M059J (cell line): Measurements from ENCODE around the gene STAM2. TPM values are rescaled to one million over a fixed set of nuclear protein-coding genes. Genes with fewer than 3 reads are reported as not detected.
"Not testable (repeated sequence)": the region's sequence is repeated elsewhere in the genome, so short reads cannot be mapped to it uniquely, and the experiment has no call there.

Experiments
- DNase-seq: peaks from one replicate; pipeline ENCODE4 v3.0.0-alpha.2; 2012; ENCODE audit warnings: low read depth
- total RNA-seq: library from RNA; depleted of rRNA; stranded (reverse); fragments of >200 nt; shearing (Covaris generic); gene quantifications from 2 replicates; pipeline ENCODE4 v1.2.3, GENCODE V29; 2014

The STAM2 gene
- total RNA-seq, 1 experiment from 2014 or later: 31.1 TPM

DNA sequence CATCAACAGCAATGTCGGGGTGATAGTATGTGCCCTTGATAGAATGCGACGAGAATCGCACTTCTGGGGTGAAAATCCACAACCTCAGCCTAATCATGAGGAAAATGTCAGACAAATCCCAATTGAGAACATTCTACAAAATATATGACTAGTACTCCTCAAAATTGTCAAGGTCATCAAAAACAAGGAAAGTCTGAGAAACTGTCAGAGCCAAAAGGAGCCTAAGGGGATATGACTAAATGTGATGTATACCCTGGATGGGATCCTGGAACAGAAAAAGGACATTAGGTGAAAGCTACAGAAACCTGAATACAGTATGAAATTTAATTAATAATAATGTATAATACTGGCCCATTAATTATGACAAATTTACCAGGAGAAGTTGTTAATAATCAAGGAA lies 69.1 kb downstream of the STAM2 start:
- peak; percentile 41 for DNase-seq

DNA sequence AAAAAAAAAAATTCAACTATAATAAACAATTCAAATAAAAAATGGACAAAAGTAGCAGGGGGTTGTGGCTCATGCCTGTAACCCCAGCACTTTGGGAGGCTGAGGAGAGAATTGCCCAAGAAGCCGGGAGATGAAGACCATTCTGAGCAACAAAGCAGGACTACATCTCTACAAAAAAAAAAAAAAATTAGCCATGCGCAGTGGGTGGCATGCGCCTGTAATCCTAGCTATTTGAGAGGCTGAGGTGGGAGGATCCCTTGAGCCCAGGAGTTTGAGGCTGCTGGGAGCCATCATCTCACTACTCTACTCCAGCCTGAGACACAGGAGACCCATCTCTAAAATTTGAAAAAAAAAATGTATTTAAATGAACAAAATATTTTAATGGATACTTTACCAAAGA lies 72.3 kb downstream of the STAM2 start:
- no peak for DNase-seq

DNA sequence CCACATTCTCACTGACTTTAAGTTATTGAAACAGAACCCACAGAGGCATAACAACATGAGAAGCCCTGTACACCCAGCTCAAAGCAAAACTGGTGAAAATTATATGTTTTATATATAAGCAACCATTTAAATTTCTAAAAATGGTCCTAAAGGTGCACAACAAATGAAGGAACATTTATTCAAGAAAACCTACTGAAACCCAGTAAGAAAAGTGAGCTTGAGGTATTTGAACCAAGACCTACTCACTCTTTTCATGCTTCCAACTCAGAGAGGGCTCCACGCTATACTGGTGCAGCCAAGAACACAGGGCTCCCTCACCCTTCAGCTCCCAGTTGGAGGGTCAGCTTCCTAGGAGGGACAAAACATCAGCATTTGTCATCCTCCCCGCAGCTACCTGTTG lies 74.6 kb downstream of the STAM2 start:
- no peak for DNase-seq

DNA sequence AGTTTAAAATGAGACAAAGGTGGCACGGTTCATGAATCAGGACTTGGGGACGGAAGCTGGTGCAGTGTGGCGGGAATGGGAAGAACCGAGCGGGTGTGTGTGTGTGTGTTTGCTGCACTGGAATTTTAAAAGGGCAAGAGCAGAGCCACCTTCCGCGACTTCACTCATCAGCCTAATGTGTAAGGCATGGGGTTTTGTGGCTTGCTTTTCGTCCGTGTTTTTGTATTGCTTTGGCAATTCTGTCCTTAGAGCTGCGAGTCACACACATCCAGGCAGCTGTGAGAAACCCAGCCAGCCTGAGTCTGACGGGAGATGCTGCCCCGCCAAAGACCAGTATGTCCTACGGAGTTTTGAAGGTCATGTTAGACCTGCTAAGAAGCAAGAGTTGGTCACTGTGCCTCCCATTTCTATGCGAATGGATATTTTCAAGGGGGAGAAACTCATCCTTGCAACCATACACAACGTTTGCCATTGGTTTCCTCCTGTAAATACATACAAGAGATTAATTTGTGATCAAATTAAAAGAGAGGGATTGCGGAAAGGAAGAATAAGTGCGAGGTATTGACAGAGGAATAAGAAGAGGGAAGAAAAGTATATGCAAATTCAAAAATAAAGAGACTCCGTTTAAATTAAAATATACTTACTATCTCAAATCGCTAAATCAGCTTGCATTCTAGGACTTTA lies 76.1 kb downstream of the STAM2 start:
- peak; percentile 28 for DNase-seq

DNA sequence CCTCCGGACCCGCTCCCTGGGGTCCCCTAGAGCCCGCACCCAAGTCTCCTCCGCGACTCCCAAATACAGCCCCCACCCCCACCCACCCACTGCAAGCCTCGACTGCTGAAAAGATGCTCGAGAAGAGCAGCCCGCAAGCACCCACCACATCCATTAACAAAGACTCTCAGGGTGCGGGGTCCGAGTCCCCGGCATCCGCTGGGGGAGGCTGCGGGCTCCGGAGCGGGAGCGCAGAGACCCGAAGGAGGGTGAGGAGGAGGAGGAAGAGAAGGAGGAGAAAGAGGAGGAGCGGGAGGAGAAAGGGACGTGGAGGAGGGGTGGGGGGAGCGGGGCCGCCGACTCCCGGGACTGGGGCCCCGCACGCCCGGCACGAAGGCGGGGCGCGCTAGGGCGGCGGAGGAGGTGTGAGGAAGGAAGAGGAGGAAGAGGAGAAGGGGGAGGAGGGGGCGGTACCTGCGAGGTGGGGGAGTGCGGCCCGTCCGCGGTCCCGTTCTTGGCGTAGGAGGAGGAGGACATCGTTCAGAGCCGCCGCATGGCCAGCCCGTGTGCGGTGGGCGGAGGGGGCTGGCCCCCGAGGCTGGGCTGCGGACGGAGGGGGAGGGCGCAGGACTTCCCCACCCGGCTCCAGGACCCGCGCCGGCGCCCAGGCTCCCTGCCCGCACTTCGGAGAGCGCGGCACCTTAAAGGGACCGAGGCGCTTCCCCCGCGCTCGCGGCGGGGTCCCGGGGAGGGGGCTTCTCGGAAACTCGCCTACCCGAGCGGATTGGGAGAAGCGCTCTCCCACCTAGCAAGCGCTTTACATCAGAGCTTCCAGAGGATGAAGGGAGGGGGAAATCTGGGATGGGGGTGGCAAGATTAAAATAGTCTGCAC lies 76.8 kb downstream of the STAM2 start, which contains the start of gene CACNB4:
CACNB4 (minus strand) TSS at position 549 of the 871 bp plus-strand sequence.
- no peak for DNase-seq

DNA sequence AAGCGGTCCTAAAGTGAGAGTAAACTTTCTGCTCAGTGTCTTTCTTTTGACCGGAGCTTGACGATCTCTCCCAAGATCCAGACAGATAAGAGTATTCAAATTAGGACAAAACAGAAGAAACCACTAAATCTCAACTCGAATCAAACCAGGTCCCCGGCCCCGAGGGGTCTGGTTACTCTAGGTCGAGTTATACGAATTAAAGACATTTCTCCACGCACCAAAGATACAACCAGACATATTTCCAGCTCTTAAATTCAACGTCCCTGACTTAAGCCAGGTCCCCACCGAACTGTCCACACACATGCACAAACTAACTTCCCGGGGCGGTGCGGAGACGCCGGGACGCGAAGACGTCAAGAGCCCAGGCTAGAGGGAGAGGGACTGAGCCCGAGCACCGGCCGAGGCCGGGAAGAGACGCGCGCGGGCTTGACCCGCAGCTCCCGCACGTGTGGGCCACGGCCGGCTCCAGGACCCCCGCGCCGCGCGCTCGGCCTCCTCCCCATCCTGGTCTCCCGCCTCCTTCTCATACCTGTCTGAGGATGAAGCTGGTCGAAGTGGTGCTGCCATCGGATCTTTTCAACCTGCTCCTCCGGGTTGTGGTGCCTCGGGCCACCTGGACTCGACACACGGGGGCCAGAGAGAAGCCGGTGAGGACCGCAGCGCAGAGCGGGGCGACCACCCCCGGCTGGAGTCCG lies 77.6 kb downstream of the STAM2 start:
- peak; percentile 24 for DNase-seq

DNA sequence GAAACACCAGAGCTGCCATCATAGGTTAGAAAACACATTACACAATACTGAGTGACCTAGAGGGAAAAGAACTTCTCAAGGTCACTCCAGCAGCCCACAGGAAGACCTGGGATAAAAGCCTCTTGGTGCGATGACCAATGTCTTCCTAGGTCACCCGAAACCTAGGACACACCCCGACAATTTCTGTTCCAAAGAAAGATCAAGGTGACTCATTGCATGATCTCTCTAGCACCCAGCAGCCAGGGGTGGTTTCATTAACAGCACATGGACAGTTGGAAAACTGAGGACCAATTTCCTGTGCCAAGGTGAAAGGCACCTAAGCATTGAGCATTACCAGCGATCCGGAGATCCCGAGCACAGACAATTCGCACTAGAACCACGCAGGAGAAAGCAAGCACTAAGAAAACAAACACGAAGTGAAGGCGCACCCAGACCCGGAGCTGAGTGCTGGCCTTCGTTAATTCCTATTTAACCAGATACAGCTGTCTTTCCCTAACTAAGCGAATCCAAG lies 78.2 kb downstream of the STAM2 start:
- DNase-seq: peak; percentile 43

DNA sequence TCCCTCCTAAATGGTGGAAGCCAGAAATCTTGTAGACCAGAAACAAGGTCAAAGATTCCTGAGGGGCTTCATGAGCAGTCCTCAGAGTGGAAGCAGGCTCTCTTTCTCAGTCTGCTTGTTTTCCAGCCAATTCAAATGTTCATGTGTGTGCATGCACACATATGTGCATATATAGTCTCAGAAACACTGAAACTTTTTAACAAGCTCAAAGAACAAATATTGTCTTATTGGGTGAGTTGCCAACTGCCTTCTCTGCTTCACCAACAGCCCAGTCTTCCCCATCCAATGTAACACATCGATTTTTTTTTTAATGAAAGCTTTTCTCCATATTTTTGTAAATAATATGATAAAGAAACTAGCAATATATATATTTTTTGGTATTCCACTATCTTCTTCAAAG lies 80.4 kb downstream of the STAM2 start:
- DNase-seq: no peak

DNA sequence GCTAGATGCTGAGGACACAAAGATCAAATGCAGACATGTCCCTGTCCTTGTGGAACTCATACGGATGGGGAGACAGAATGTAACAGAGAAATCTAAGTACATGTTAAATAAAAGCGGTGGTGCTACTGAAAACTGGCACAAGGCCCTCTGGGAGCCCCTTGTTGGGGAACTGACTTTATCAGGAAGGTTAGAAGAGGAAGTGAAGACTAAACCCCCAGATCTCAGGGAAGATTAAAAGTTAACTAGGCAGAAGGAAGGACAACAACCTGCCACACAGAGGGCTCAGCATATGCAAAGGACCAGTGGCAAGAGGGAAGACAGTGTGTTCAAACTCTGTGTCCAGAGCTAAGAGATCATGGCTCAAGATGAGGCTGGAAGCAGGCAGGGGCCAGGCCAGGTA lies 81.5 kb downstream of the STAM2 start:
- no peak for DNase-seq

DNA sequence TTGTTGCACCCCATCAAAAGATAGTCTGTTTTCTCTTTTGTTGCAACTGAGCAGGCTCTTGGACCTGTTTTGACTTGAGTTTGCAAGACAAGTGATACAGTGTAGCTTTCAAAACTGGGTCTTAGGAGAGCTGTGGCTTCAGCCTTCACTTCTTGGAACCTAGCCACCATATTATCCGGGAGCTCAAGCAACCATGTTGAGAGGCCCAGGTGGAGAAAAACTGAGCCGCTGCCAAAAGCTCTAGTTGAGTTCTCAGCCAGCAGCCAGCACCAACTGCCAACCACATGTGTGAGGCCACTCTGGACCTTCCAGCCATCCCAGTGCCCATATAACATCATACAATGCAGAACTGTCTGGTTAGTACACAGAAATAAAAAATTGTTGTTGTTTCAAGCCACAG lies 82.1 kb downstream of the STAM2 start:
- no peak for DNase-seq

DNA sequence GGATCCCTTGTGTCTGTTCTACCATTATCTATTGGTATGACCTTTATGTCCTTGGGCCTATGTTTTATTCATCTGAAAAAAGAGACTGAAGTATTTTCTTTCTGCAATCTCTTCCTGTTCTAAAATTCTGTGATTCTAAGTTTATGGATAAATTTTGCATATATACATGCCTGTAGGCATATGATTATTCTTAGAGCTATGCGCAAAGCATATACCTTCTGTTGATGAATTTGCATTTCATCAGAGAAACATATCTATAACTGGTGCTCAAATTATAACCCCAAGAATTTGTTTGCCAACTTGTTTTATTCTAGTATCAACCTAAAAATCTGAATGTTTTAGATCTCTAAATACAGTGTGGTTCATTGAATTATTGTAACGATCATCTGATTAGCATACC lies 83.5 kb downstream of the STAM2 start:
- no peak for DNase-seq

DNA sequence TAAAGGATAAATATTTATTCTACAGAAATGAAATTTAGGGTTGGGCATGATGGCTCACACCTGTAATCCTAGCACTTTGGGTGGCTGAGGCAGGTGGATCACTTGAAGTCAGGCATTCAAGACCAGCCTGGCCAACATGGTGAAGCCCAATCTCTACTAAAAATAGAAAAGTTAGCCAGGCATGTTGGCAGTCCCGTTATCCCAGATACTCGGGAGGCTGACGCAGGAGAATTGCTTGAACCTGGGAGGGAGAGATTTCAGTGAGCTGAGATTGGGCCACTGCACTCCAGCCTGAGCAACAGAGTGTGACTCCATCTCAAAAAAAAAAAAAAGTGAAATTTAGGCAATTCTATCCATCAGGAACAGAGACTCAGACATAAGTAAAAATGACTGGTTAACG lies 84.8 kb downstream of the STAM2 start:
- not testable (repeated sequence) for DNase-seq

DNA sequence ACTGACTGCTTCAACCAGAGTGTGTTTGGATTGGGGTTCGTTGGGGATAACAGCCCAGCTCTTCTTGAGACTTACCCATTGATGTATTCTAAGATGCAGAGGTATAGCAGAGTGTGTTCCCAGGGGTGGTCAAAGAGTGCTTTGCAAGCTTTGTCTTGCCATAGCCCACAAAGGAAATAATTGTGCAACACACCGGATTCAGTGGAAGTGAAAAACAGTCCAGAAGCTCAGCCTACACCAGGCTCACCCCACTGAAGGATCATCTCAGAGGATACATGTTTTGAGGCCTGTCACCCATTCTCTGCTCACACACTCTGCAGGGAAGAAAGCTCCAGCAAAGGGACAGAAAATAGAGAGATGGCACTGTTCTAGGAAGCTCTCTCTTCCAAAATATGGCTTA lies 86.3 kb downstream of the STAM2 start:
- no peak for DNase-seq

DNA sequence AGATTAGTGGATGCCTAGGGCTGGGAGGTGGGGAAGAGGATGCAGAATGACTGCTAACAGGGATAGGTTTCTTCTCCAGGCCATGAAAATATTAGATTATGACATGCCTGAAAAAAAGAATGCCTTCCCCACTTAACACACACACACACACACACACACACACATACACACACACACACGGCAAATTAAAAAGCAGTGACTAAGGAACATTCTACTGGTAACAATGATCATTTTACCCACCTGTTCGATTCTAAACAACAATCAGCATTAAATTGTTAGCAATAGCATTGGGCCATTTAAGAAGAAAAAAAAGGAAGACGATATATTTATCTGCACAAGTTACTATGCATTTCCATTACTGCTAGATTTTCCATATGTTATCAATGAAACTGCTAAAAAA lies 87.6 kb downstream of the STAM2 start:
- no peak for DNase-seq

DNA sequence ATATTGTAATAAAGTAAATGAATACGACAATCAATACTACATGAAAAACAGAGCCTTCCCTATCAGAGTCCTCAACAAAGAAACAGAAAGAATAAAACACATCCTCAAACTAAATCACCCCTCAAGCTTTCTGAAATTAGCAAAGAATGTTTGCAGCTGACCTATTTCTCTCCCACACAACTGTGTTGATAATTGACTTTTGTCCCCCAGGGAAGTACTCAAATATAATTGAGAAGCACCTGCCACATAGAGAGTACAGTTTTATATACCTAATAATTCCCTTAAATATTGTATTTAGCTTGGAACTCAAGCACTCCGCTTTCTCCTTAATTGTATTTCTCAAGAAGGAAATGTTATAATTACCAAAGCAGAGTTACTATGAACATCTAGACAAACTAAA lies 89.3 kb downstream of the STAM2 start:
- no peak for DNase-seq

DNA sequence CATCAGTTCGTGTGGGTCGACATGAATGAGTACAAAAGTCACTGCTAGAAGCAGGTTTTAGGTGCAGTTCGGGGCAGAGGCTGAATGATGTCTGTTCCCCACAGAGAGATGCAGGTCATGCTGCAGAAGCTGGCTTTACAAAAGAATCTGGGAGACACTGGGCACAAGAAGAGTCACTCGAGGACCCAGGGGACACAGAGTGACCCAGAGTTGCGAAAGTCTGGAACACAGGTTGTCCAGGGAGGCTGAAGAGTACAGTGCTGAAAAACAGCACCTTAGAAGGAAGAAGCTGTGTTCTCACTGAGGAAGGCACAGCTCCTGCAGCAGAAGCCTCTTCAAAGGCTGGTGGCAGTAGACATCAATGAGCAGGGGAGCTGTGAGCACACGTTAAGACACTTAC lies 91.5 kb downstream of the STAM2 start:
- no peak for DNase-seq

DNA sequence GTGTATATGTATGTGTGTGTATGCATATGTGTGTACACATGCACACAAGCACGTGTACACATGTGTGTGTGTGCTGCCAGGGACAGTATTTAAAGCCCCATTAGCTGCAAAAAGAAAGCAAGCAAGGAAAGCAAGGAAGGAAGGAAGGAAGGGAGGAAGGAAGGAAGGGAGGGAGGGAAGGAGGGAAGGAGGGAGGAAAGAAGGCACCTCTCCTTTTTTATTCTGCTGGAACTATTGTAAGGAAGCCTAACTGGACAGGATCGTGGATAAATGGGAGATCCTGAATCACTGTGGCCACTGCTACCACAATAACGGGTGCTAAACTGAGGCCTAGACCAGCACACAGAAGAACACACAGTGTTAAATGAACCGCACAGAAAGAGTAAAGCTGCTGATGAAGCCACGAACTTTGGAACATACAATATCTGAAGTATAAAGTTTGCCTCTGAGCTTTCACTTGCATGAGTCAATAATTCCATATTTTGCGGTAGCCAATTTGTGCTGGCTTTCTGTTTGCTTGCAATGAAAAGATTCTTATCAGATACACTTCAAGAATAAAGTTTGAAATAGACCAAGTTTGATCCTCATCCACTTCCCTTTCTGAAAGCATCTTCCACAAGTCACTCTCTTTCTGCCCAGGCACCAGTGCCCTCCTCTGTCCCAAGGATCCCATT lies 92.2 kb downstream of the STAM2 start:
- DNase-seq: no peak

DNA sequence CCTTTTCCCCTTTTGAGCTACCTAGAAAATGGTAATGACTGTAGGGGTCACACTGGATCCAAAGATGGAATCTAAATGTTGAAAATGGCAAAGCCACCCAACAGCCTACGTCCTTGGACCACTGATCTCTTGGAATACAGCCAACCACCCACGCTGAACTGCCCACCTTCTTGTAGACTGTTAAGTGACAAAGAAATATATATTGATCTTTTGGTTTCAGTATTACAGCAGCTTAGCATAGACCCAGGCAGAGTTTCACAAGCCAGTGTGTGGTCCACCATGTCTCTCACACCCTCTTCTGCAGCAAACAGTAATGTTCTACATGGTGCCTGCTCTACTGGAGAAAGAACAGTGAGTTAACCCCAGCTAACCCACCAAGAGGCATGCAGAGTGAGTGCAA lies 96.9 kb downstream of the STAM2 start:
- no peak for DNase-seq

DNA sequence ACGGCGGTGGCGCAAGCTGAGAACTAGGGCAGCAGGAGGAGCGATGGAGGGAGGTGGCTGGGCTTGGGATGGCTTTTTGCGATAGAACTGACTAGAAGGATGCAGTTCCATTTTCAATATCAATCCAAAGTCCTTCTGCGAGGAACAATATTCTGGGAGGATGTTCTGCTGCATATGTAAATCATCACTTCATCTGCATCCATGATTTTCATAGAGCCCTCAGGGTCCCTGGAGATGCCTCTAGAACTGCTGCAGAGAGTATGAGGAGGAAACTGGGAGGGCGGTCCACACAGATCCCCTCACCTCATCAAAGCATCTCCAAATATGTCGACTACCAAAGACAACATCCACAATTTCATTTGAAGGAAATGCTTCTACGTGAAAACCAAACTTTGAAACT lies 97.5 kb downstream of the STAM2 start:
- no peak for DNase-seq

DNA sequence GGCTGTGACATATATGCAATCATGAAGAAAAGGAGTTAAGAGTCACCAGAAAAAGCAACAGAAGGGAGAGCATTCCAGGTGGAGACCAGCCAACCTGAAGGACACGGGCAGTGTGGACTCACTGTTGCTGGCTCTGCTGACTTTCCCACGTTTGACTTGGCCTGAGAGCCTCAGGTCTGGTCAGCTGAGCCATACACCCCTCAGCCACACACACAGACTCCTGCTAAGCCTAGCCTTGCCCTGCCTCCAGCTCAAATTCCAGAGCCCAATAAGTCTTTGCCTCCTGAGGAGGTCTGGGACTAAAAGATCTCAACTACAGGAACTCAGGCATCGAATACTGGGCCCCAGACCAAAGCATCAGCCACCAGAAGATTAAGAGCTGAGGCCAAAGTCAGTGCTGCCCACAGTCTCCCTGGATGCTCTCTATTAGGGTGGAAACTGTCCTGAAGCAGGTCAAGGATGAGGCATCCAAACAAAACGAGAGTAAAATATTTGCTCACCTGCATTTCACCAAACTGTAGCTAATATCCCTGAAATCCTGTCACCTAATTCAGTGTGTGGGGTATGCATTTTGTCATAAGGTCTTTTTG lies 100.0 kb downstream of the STAM2 start:
- no peak for DNase-seq

DNA sequence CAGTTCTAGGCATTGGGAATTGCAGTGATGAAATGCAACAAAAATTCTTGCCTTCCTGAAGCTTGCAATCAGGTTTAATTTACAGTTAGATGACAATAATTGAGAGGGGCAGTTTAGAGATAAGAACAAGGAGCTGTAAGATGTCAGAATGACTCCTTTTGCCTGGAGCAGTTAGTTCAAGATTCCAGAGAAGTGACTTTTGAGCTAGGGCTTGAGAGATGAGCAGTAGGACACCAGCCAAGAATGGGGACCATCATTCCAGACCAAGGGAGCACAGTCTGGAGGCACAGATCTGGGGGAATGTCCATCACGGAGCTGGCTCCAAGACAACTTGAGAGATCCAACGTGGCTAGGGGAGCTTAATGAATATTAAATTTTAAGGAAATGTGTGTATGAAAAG lies 103.6 kb downstream of the STAM2 start:
- no peak for DNase-seq

DNA sequence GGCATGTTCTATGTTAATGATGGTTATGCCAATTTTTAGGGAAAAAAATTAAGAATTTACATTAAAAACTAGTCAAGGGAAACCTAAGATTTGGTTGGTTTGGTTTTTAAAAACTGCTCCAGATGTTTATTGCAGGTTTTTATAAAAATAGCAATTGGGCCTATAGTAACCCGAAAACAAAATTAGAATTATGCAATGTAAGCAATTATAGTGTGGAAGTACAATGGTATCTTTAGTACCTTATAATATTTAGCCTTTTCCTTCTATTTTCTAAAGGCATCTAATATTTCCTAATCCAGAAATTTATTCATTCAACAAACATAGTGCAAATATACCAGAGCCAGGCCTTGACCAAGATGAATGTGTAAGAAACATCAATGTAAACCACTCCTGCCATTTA lies 104.0 kb downstream of the STAM2 start:
- no peak for DNase-seq
